Measurements from ENCODE around the gene SDHC.
"Not testable (repeated sequence)": the region's sequence is repeated elsewhere in the genome, so short reads cannot be mapped to it uniquely, and the experiment has no call there.

The SDHC gene

GRCh38 chr1:161382214-161383019 is 68.2 kb downstream of the SDHC start:
- DNase-seq (ENCODE audit: low read depth): no peak

- DNase-seq (ENCODE audit: low read depth): no peak
Observed at GRCh38 chr1:161388639-161389038, 74.5 kb downstream of the SDHC start.

DNA sequence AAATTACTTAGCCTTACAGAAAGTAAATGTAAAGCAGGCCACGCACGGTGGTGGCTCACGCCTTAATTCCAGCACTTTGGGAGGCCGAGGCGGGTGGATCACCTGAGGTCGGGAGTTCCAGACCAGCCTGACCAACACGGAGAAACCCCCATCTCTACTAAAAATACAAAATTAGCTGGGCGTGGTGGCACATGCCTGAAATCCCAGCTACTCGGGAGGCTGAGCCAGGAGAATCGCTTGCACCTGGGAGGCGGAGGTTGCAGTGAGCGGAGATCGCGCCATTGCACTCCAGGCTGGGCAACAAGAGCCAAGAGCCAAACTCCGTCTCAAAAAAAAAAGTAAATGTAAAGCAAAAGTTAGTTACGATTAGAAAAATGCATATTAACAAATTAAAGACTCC is 75.0 kb downstream of the SDHC start:
- DNase-seq (ENCODE audit: low read depth): not testable (repeated sequence)

- DNase-seq (ENCODE audit: low read depth): peak; percentile 89
Observed at GRCh38 chr1:161389691-161390558, 75.7 kb downstream of the SDHC start.

DNA sequence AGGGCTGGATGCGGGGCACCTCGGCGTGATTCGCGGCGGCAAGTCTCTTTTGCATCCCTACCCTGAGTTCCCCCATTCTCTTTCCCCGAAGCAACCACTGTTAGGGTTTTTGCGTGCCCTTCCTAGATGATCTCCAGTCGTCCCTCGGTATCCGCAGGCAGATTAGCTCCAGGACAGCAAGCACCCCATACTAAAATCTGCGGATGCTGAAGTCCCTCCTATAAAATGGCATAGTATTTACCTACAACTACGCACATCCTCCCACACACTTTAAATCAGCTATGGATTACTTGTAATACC is 76.3 kb downstream of the SDHC start:
- DNase-seq (ENCODE audit: low read depth): no peak

GRCh38 chr1:161391136-161391535 is 77.0 kb downstream of the SDHC start:
- DNase-seq (ENCODE audit: low read depth): not testable (repeated sequence)

GRCh38 chr1:161391611-161392010 is 77.4 kb downstream of the SDHC start:
- no peak for DNase-seq (ENCODE audit: low read depth)

DNA sequence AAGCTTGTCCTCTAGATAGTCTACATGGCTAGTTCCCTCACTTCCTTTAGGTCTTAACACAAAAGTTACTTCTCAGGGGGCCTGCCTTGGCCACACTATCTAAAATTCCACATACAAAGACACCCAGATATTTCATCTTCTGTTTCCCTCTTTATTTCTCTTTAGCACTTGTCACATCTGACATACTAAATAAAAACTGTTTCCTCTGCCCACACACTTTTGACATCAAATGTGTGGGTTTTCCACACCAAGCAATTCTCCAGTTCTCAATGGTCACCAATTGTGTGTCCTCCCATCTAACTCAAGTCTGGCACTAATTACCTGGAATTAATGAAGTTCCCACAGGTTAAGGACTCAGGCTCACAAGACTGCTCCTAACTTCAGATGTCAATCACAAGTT is 79.0 kb downstream of the SDHC start:
- no peak for DNase-seq (ENCODE audit: low read depth)

DNA sequence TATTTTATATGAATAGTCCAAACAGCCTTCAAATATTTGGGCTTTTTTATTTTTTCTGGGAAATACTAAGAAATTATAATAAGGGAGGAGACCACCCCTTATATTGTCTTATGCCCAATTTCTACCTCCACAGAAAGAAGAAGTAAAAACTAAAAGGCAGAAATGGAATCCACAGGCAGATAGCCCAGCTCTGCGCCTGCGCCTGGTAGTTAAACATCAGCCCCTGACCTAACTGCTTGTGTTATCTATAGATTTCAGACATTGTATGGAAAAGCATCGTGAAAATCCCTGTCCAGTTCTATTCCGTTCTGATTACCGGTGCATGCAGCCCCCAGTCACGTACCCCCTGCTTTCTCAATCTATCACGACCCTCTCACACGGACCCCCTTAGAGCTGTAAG is 82.9 kb downstream of the SDHC start:
- DNase-seq (ENCODE audit: low read depth): not testable (repeated sequence)

DNA sequence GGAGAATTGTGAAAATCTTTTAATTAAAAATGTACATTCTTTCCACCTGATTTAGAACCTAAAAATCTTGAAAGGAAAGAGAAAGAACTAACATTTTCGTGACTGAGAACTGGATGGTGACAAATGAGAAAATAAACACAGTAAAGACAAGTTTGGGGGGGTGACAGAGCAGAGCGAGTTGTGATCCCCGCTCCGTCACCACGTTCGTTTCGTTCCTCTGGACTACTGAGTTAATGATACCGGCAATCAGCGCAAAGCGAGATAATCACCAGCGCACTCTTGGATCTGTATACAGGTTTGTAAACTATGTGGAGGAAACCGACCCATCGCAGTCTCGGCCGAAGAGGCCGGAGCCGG is 84.7 kb downstream of the SDHC start:
- DNase-seq (ENCODE audit: low read depth): no peak

GRCh38 chr1:161399257-161399998 is 85.2 kb downstream of the SDHC start:
- DNase-seq (ENCODE audit: low read depth): peak; percentile 92

DNA sequence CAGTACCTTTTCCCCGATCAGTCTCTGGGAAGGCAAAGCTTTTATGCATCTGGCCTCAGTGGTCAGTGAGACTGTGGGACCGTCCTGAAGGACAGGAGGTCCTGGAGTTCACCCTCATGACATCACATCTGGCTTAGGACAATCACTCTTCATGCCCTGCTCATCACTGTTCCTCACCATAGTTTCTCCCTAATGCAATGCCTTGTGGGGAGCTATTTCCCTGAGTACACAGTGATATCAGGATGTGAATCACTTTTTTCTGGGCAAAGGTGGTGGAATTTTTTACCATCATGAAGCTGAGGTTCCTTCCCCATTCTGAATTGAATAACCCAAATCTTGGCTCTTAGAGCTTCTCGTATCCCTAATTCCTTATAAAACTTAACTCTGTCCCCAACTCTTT is 88.3 kb downstream of the SDHC start:
- DNase-seq (ENCODE audit: low read depth): no peak

- no peak for DNase-seq (ENCODE audit: low read depth)
Observed at GRCh38 chr1:161404051-161404597, 89.9 kb downstream of the SDHC start.

DNA sequence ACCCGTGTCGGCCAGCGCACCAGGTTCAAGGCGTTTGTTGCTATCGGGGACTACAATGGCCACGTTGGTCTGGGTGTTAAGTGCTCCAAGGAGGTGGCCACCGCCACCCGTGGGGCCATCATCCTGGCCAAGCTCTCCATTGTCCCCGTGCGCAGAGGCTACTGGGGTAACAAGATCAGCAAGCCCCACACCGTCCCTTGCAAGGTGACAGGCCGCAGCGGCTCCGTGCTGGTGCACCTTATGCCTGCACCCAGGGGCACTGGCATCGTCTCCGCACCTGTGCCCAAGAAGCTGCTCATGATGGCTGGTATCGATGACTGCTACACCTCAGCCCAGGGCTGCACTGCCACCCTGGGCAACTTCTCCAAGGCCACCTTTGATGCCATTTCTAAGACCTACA is 92.4 kb downstream of the SDHC start:
- not testable (repeated sequence) for DNase-seq (ENCODE audit: low read depth)

GRCh38 chr1:161407451-161407985 is 93.3 kb downstream of the SDHC start:
- DNase-seq (ENCODE audit: low read depth): no peak

- no peak for DNase-seq (ENCODE audit: low read depth)
Observed at GRCh38 chr1:161408429-161409052, 94.4 kb downstream of the SDHC start.

GRCh38 chr1:161409848-161410635 is 95.9 kb downstream of the SDHC start:
- not testable (repeated sequence) for DNase-seq (ENCODE audit: low read depth)

DNA sequence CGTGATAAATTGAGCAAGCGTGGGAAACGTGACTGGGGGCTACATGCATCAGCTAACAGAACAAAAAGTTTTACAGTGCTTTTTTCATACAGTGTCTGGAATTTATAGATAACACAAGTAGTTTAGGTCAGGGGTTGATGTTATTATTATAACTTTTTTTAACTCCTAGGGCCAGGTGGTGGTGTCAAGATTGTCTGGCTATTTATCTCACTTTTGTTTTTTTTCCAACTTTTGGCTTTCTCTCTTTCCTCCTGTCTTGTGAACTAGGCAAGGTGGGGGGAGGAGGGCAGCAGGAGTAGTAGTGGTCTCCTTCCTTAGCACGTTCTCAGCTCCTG is 96.4 kb downstream of the SDHC start:
- DNase-seq (ENCODE audit: low read depth): not testable (repeated sequence)
